HG03103 (cell line): ENCODE results near the gene RNF19B.
"Not testable (repeated sequence)": the region's sequence is repeated elsewhere in the genome, so short reads cannot be mapped to it uniquely, and the experiment has no call there.

ENCODE experiments used
- ATAC-seq: cut with Tn5 transposase; IDR thresholded peaks from one replicate; pipeline ENCODE4 v1.9.1; 2021; ENCODE audit warnings: low read depth; ENCODE audit not compliant: unreplicated experiment

Gene RNF19B

DNA sequence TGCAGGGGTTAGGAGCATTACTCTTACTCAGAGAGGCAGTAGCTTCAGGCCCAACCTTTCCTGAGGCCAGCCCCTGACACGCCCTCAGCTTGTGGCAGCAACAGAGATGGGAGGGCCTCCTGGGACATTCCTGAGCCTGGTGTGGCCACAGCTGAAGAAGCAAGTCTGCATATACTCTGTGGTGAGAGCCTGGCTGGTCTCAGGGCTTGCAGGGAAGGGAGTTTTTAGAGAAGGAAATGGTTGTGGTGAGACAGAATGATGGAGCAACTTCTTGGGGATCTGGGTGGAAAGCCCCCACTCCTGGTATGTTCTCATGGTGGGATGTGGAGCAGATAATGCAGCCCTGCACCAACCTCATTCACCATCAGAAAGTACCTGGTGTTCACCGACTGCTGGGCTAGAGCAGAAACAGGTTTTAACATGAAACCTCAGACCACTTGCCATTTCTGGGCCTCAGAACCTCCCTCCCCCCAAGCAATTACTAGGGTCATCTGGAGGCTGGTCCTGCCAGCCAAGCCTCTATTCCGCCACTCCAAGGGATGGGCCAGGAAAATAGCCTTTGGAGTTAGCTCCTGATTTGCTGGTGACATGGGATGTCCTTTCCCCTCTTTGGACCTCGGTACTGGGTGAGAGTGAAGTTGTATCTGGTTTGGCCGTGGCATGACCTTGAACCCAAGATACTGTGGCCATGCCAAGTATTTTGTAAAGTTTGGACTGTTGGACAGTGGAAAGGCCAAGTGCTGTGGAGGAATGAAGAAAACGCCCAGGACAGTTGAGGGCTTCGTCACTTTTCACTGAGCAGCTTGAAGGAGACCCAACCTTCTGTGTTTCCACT is 28.1 kb upstream of the RNF19B start:
- ATAC-seq = peak; percentile 65

- no peak for ATAC-seq
Measured at GRCh38 chr1:32991819-32992488, 27.3 kb upstream of the RNF19B start.

DNA sequence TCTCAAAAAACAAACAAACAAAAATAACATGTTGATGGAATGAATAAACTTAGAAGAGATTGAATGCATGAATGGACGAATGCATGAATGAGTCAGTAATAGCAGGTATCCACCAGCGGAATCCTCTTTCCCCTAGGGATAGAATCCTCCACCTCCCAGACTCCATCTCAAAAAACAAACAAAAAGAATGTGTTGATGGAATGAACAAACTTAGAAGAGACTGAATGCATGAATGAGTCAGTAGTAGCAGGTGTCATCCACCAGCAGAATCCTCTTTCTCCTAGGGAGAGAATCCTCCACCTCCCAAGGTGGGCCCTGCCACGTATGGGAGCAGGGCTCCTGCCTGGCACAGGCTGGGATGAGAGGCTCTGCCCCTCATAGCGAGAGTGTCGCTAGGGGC is 26.8 kb upstream of the RNF19B start:
- no peak for ATAC-seq

- no peak for ATAC-seq
Measured at GRCh38 chr1:32990887-32991286, 26.3 kb upstream of the RNF19B start.

DNA sequence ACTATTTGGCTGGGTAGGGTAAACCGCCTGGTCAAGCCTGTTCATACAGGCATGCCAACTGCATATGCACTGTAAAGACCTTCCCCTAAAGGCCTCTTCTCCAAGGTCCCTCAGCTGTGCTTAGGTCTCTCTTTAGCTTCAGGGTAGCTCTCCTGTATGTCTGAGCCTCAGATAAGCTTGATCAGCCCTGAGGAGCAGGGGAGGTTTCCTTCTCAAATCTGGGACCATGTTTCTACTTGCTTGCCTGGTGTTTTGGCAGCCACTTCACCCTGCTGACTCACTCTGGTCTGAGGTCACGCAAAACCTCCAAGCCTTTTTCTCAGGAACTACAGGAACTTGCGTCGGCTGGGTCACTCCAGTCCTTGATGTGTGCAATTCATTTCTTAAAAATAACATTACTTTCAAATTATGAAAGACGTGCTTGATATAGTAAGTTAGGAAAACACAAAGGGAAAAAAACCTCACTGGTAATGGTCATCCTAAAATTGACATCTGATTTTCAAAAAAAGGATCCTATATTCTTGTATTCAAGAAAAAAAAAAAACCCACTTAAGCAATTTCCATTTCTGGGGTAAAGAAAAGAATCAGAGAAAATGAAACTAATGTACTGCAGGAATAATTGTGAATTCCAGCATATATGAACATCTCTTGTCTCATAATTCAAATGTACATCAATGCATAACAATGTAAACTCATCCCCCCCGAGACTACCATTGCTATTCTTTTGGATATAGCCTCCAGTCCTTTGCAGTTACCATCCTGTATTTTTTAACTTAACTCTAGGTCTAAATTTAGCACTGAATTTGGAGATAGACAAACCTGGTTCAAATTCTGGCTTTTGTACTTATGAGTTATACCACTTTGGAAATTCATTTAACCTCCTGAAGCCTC is 24.8 kb upstream of the RNF19B start:
- no peak for ATAC-seq

DNA sequence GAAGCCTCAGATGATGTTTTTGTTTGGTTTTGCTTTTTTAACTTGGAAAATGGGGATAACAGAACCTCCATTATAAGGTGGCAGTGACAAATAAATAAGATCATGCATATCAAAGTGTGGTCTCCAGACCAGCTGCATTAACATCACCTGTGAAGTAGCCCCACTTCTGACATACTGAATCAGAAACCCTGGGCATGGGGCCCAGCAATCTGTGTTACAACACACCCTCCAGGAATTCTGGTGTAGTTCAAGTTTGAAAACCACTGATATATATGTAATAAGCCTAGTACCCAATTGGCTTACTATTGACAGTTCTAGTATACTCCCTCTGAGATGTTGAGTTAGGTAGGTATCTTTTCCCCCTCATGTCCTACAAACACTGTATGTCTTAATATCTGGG is 24.1 kb upstream of the RNF19B start:
- ATAC-seq = no peak

GRCh38 chr1:32985226-32985625 is 20.6 kb upstream of the RNF19B start:
- ATAC-seq = no peak

- no peak for ATAC-seq
Measured at GRCh38 chr1:32984455-32985171, 20.0 kb upstream of the RNF19B start.

DNA sequence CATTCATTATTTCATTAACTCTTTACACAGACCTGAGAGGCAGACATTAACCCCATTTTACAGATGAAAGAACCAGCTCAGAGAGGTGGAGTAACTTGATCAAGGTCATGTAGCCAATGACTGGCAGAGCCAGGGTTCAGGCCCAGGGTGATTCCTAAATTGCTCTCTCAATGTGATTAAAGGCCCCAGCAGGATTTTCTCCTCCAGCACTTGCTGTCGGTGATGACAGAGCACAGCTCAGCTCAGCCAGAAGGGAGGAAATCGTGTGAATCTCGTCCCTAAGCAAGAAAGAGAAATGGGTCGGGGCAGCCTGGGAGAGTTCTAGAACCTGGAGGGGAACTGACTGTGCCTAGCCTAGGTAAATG is 19.5 kb upstream of the RNF19B start:
- ATAC-seq = no peak

- no peak for ATAC-seq
Measured at GRCh38 chr1:32983020-32983419, 18.4 kb upstream of the RNF19B start.

DNA sequence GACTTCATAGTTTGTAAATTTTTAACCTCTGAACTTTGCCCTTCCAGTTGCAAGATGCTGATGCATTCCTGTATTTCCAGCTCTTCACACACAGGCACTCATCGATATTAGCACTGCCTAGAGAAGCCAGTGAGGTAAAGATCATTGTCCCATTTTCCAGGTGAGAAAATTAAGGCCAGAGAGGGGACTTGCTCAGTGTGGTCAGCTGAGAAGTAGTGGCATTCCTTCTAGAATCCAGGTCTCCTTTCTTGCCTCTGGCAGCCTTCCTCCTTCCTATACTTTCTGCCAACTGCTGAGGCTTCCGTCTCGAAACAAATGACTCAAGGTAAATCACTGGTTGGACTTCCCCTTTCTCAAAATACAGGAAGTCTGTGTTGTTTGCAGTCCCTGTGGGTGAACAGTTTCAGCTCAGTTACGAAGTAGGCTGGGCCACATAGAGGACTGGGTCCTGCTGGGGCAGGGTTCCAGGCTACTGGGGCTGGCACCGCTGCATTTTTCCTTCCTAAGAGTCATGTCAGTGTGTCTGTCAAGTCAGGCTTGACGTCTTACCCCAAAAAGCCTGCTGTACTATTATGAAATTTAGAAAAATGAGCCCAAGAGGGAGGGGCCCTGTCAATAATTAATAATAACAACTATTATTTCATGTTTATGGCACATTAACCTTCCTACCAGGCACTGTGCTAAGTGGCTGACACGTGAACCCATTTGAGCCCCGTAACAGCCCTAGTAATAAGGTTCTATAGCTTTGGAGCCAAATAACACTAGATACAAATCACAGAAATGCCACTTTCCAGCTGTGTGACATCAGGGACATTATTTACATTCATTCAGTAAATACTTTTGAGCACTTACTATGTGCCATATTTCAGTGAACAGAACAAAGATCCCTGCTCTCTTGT is 16.6 kb upstream of the RNF19B start:
- peak; percentile 92 for ATAC-seq

DNA sequence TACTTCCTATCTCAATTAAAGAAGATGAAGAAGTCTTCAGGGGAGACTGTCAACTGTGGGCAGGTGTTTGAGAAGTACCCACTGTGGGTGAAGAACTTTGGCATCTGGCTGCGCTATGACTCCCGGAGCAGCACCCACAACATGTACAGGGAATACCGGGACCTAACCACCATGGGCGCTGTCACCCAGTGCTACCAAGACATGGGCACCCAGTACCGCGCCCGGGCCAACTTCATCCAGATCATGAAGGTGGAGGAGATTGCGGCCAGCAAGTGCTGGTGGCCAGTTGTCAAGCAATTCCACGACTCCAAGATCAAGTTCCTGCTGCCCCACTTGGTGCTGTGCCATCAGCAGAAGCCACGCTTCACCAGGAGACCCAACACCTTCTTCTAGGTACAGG is 15.5 kb upstream of the RNF19B start:
- no peak for ATAC-seq

DNA sequence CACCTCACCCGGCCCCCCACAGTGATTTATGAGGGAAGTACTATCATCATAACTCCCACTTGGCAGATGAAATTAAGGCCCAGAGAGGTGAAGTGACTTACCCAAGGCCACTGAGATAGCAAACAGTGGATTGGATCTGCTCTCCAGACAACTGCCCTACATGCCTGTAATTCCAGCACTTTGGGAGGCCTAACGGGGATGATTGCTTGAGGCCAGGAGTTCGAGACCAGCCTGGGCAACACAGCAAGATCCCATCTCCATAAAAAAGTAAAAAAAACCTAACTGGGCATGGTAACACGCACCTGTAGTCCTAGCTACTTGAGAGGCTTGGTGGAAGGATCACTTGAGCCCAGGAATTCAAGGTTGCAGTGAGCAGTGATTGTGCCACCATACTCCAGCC is 14.2 kb upstream of the RNF19B start:
- ATAC-seq = no peak

GRCh38 chr1:32977546-32978087 is 13.0 kb upstream of the RNF19B start:
- no peak for ATAC-seq

DNA sequence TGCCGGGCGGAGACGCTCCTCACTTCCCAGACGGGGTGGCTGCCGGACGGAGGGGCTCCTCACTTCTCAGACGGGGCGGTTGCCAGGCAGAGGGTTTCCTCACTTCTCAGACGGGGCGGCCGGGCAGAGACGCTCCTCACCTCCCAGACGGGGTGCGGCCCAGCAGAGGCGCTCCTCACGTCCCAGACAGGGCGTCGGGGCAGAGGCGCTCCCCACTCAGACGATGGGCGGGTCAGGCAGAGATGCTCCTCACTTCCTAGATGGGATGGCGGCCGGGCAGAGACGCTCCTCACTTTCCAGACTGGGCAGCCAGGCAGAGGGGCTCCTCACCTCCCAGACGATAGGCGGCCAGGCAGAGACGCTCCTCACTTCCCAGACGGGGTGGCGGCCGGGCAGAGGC is 10.4 kb upstream of the RNF19B start:
- ATAC-seq = not testable (repeated sequence)

DNA sequence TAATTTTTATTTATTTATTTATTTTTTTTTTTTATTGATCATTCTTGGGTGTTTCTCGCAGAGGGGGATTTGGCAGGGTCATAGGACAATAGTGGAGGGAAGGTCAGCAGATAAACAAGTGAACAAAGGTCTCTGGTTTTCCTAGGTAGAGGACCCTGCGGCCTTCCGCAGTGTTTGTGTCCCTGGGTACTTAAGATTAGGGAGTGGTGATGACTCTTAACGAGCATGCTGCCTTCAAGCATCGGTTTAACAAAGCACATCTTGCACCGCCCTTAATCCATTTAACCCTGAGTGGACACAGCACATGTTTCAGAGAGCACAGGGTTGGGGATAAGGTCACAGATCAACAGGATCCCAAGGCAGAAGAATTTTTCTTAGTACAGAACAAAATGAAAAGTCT is 8.8 kb upstream of the RNF19B start:
- ATAC-seq = not testable (repeated sequence)

GRCh38 chr1:32972814-32973428 is 8.3 kb upstream of the RNF19B start:
- no peak for ATAC-seq

DNA sequence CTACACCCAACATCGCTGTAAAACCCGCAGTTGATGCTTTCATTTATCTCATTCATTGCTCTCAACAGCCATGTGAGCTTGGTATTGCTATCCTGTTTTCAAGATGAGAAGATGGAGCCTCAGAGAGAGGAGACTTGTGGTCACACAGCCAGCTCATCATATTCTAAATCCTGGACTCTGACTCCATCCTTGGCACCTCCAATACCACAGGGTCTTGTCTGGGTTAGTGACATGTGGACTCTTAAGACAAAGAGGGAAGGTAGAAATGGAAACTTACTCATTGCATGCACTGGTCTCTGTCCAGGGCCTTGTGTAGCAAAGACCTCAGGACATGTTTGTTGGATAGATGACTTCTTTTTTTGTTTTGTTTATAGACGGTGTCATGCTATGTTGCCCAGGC is 7.0 kb upstream of the RNF19B start:
- ATAC-seq = no peak

DNA sequence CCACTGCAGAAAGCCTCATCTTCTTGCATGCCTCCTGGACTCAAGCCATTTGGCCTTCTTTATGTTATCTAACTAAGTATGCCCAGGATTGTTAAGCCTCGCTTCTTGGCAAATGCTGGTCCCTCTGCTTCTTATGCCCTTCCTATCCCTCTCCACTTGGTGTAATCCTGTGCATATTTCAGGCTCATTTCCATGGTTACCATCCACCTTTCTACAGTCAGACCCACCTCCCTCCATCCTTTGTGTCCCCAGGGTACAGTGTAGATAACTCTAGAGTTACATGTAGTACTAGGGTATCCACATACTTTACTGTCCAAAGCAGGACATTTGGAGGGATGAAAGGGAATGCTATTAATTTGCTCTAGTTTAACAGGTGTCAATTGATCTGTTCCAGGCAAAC is 6.5 kb upstream of the RNF19B start:
- ATAC-seq = no peak
